Spleen (tissue), 7 donors: ENCODE measurements around the gene CALN1.

ENCODE experiments used
- CTCF ChIP-seq, 11 experiments: fragments of 200-600 bp in 7 of 11; fragments of 450-650 bp in 4 of 11; sonication (generic) in 4 of 11; IDR thresholded peaks in 8 of 11; conservative IDR thresholded peaks in 3 of 11; 1 replicate in 7 of 11; 2 replicates in 4 of 11; pipeline versions ENCODE4 v1.4.0 to v1.8.0; 2016 to 2021; ENCODE audit warnings: antibody characterized with exemption in 11 of 11, inconsistent platforms in 4 of 11, mild to moderate bottlenecking in 1 of 11
- POLR2A ChIP-seq, 3 donors: fragments of 450-650 bp; IDR thresholded peaks; one replicate each; pipeline ENCODE4 v1.5.1; 2017; ENCODE audit warnings: antibody characterized with exemption in 3 of 3, mild to moderate bottlenecking in 1 of 3
- POLR2AphosphoS5 ChIP-seq, 3 donors: sonication (generic); formaldehyde crosslinking; IDR thresholded peaks; one replicate each; pipeline ENCODE4 v1.5.1; 2017; ENCODE audit warnings: antibody characterized with exemption in 3 of 3
- donor health status: DM: no; HTN: no; CAD: no; lungs with moderate emphysema.
- donor health status: DM: no; HTN: no; CAD: no.
- donor health status: DM: no; HTN: no; CAD: no.

GRCh38 chr7:71871446-71871845 is 540.7 kb downstream of the CALN1 start:
- TF ChIP-seq POLR2A (IDR thresholded peaks at IDR 0.05) = no peak
- no peak for TF ChIP-seq CTCF (IDR thresholded peaks at IDR 0.05 in 8 of 11, conservative IDR thresholded peaks at IDR 0.05 in 3 of 11)
- no peak for TF ChIP-seq POLR2AphosphoS5 (IDR thresholded peaks at IDR 0.05)
